AG09319 (cell line): ENCODE data around the gene ADAMTS17.

Experiments used
- DNase-seq: peaks from one replicate; pipeline ENCODE4 v3.0.0-alpha.2; 2010; ENCODE audit warnings: low read depth; ENCODE audit errors: extremely low read depth
- CTCF ChIP-seq: IDR thresholded peaks from 2 replicates; pipeline ENCODE4 v1.5.1; 2011; ENCODE audit warnings: low read depth, mild to moderate bottlenecking, inconsistent platforms, low read length, moderate library complexity

ADAMTS17 gene

GRCh38 chr15:100183921-100184495, 157.8 kb downstream of the ADAMTS17 start:
- TF ChIP-seq CTCF, result no peak
- DNase-seq, result no peak

- DNase-seq, result no peak
- no peak for TF ChIP-seq CTCF
Measured at GRCh38 chr15:100180921-100181320, 160.9 kb downstream of the ADAMTS17 start.

- DNase-seq, result no peak
- TF ChIP-seq CTCF, result no peak
Measured at GRCh38 chr15:100175406-100176114, 166.2 kb downstream of the ADAMTS17 start.

GRCh38 chr15:100174904-100175275, 166.9 kb downstream of the ADAMTS17 start:
- no peak for DNase-seq
- TF ChIP-seq CTCF, result no peak

GRCh38 chr15:100174159-100174903, 167.4 kb downstream of the ADAMTS17 start:
- no peak for DNase-seq
- no peak for TF ChIP-seq CTCF

GRCh38 chr15:100172356-100173024, 169.3 kb downstream of the ADAMTS17 start:
- no peak for DNase-seq
- TF ChIP-seq CTCF, result no peak
